ENCODE data around the gene APLF. TPM values are rescaled to one million over a fixed set of nuclear protein-coding genes. Genes with fewer than 3 reads are reported as not detected.
"Not testable (repeated sequence)": the region's sequence is repeated elsewhere in the genome, so short reads cannot be mapped to it uniquely, and the experiment has no call there.

The APLF gene
- total RNA-seq, 6 experiments from 2014 or later, result 1.3 to 1.8 (median 1.5) TPM

DNA sequence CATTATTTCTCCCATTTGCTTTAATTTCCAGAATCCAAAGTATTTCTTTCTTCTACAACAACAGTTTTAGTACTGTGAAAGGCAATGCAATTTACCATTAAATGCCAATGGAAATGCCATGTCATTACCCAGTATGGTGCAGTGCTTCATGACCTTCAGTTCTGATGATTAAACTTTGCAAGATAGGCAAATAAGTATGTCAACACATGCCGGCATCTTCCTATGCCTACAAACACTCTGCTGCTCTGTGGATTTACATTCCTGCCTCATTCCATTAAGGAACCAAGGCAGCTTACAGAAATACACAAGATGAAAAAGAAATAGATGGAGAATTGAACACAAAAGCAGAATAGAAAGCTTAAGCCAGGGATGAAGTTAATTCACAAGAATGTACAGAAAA, 123.3 kb downstream of the APLF start:
- Mint-ChIP-seq H3K27ac (no peak overlapping the region), H3K27me3 (ENCODE audit: insufficient read depth) (peaks cover 7% of the 10 kb centered on the region), H3K36me3 (ENCODE audit: low read depth) (no peaks in the 10 kb centered on the region), H3K4me3 (no peak overlapping the region), H3K9me3 (no peaks in the 10 kb centered on the region), H3K4me1 (ENCODE audit: low read depth) (no peaks in the 10 kb centered on the region; the same call in 1 of the 2 replicates)
- no peak for DNase-seq
- TF ChIP-seq, protein P1, sequence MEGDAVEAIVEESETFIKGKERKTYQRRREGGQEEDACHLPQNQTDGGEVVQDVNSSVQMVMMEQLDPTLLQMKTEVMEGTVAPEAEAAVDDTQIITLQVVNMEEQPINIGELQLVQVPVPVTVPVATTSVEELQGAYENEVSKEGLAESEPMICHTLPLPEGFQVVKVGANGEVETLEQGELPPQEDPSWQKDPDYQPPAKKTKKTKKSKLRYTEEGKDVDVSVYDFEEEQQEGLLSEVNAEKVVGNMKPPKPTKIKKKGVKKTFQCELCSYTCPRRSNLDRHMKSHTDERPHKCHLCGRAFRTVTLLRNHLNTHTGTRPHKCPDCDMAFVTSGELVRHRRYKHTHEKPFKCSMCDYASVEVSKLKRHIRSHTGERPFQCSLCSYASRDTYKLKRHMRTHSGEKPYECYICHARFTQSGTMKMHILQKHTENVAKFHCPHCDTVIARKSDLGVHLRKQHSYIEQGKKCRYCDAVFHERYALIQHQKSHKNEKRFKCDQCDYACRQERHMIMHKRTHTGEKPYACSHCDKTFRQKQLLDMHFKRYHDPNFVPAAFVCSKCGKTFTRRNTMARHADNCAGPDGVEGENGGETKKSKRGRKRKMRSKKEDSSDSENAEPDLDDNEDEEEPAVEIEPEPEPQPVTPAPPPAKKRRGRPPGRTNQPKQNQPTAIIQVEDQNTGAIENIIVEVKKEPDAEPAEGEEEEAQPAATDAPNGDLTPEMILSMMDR (IDR thresholded peaks at IDR 0.05), result no peak

DNA sequence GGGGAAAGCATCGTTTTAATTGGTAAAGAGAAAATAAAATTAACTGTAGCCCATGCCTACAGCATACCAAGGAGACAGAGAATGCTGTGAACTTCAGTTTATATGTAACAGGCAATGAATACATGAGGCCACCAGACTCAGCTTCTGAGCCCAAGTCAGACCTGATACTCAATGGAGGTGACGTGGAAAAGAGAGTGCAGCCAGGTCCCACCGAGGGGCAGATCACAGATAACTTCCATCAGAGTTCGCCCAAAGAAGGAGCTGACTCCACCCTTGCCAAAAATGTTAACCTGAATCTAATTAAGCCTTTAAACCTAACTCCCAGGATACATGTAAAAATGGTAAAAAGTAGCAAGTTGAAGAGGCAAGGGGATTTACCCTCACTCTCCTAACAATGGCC, 123.8 kb downstream of the APLF start:
- Mint-ChIP-seq H3K27ac (no peak overlapping the region), H3K9me3 (no peaks in the 10 kb centered on the region), H3K27me3 (ENCODE audit: insufficient read depth) (peaks cover 7% of the 10 kb centered on the region), H3K4me3 (no peak overlapping the region), H3K36me3 (ENCODE audit: low read depth) (no peaks in the 10 kb centered on the region), H3K4me1 (ENCODE audit: low read depth) (no peaks in the 10 kb centered on the region; the same call in 1 of the 2 replicates)
- no peak for DNase-seq
- TF ChIP-seq, protein P1 (IDR thresholded peaks at IDR 0.05), result no peak

DNA sequence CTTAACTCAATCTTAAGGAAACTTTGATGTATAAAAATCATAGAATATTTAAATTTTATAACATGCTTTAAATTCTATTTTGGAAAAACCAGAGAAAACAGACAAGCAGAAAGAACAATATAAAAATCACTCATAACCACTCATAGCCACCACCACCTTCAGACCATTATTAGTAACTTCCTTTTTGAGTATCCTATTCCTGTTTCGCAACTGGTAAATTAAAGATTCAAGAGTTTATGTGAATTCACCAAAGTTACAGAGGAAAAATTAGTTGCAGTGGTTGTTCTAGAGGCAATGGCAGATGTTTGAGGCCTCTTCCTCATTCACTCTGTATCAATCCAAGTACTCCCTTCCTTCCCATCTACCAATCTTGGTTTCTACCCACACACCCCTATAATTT, 126.7 kb downstream of the APLF start:
- Mint-ChIP-seq H3K36me3 (ENCODE audit: low read depth) (no peaks in the 10 kb centered on the region), H3K27ac (no peak overlapping the region), H3K27me3 (ENCODE audit: insufficient read depth) (peaks cover 8% of the 10 kb centered on the region), H3K4me1 (ENCODE audit: low read depth) (no peaks in the 10 kb centered on the region; the same call in 1 of the 2 replicates), H3K4me3 (no peak overlapping the region), H3K9me3 (no peaks in the 10 kb centered on the region)
- no peak for DNase-seq
- TF ChIP-seq, protein P1 (IDR thresholded peaks at IDR 0.05), result no peak

- peak; percentile 45 for DNase-seq
- Mint-ChIP-seq H3K27me3 (ENCODE audit: insufficient read depth) (peaks cover 7% of the 10 kb centered on the region), H3K9me3 (0 out of 2 replicates have a peak, but pooled peaks cover 5% of the 10 kb centered on the region), H3K4me3 (peak overlapping the region; percentile 27), H3K4me1 (ENCODE audit: low read depth) (no peaks in the 10 kb centered on the region; the same call in 1 of the 2 replicates), H3K27ac (no peak overlapping the region), H3K36me3 (ENCODE audit: low read depth) (no peaks in the 10 kb centered on the region)
- TF ChIP-seq, protein P1 (IDR thresholded peaks at IDR 0.05), result peak; percentile 89
These were observed 127.5 kb downstream of the APLF start for GRCh38 chr2:68594674-68595492.

DNA sequence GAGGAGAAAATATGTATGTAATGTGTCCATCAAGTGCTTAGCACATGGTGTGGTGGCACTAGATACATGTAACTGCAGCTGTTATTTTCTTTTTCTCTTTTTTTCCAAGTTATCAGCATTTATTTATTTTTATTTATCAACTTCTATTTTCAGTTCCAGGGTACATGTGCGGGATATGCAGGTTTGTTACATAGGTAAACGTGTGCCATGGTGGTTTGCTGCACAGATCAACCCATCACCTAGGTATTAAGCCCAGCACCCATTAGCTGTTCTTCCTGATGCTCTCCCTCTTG, 128.1 kb downstream of the APLF start:
- not testable (repeated sequence) for H3K4me1 Mint-ChIP-seq (ENCODE audit: low read depth); H3K27ac Mint-ChIP-seq; H3K36me3 Mint-ChIP-seq (ENCODE audit: low read depth); DNase-seq; H3K27me3 Mint-ChIP-seq (ENCODE audit: insufficient read depth)
- TF ChIP-seq, protein P1 (IDR thresholded peaks at IDR 0.05), result peak; percentile 38
- H3K9me3 Mint-ChIP-seq, result 0 out of 2 replicates have a peak, but pooled peaks cover 11% of the 10 kb centered on the region
- peak overlapping the region; percentile 27; the same call in 1 of the 2 replicates for H3K4me3 Mint-ChIP-seq

GRCh38 chr2:68600495-68600894, 133.1 kb downstream of the APLF start:
- H3K27ac Mint-ChIP-seq; H3K4me3 Mint-ChIP-seq; H3K27me3 Mint-ChIP-seq (ENCODE audit: insufficient read depth); H3K36me3 Mint-ChIP-seq (ENCODE audit: low read depth); H3K4me1 Mint-ChIP-seq (ENCODE audit: low read depth); DNase-seq: not testable (repeated sequence)
- peaks cover 13% of the 10 kb centered on the region; the same call in 1 of the 2 replicates for H3K9me3 Mint-ChIP-seq

All from HFFc6 (cell line).